IPS DF 6.9 (cell line): ENCODE results near the gene SPEF2.
A peak's percentile ranks its signal among the peaks of the same experiment; 100 is the strongest.

Experiments used
- DNase-seq: peaks from one replicate; pipeline ENCODE4 v3.0.0-alpha.2; 2013; ENCODE audit warnings: low read depth, low spot score
- H3K27ac ChIP-seq: one replicate; pipeline ENCODE4 v1.5.1; 2013; ENCODE audit warnings: low read length, control low read depth
- H3K27me3 ChIP-seq: 2 replicates; pipeline ENCODE4 v1.6.1; 2013; ENCODE audit warnings: mild to moderate bottlenecking, low read length; ENCODE audit not compliant: control insufficient read depth, insufficient read depth
- H3K36me3 ChIP-seq: 2 replicates; pipeline ENCODE4 v1.6.1; 2013; ENCODE audit warnings: low read length; ENCODE audit not compliant: control insufficient read depth, insufficient read depth
- H3K4me1 ChIP-seq: 2 replicates; pipeline ENCODE4 v1.6.1; 2013; ENCODE audit warnings: low read length; ENCODE audit not compliant: control insufficient read depth, insufficient read depth
- H3K4me3 ChIP-seq: 2 replicates; pipeline ENCODE4 v1.5.1; 2013; ENCODE audit warnings: mild to moderate bottlenecking, low read length
- H3K9me3 ChIP-seq: 2 replicates; pipeline ENCODE4 v1.6.1; 2013; ENCODE audit warnings: low read length, inconsistent platforms; ENCODE audit not compliant: control insufficient read depth, insufficient read depth
- WGBS: extraction: QIAGEN DNeasy Blood & Tissue Kit; methylation state at CpG from one replicate; pipeline ENCODE4 v1.1.7; 2013; ENCODE audit warnings: mixed read lengths, missing lambda C conversion rate; ENCODE audit not compliant: insufficient read length, insufficient coverage; 5-methylcytosine and 5-hydroxymethylcytosine counted together

Gene SPEF2

GRCh38 chr5:35777358-35778087 lies 159.9 kb downstream of the SPEF2 start:
- H3K4me1 ChIP-seq, result no peaks in the 10 kb centered on the region
- no CpG with 5 or more reads among the region's 9 CpGs for WGBS
- DNase-seq, result peak; percentile 61
- no peak overlapping the region for H3K27ac ChIP-seq
- no peak overlapping the region for H3K4me3 ChIP-seq
- H3K9me3 ChIP-seq, result no peaks in the 10 kb centered on the region
- no peaks in the 10 kb centered on the region for H3K36me3 ChIP-seq
- H3K27me3 ChIP-seq, result no peaks in the 10 kb centered on the region

- no peaks in the 10 kb centered on the region for H3K36me3 ChIP-seq
- DNase-seq, result no peak
- no peaks in the 10 kb centered on the region for H3K9me3 ChIP-seq
- no peaks in the 10 kb centered on the region for H3K27me3 ChIP-seq
- H3K4me1 ChIP-seq, result no peaks in the 10 kb centered on the region
- WGBS, result no CpG with 5 or more reads among the region's 3 CpGs
- H3K4me3 ChIP-seq, result no peak overlapping the region
- no peak overlapping the region for H3K27ac ChIP-seq
These were observed 160.7 kb downstream of the SPEF2 start for GRCh38 chr5:35778259-35778769.

- H3K4me1 ChIP-seq, result no peaks in the 10 kb centered on the region
- WGBS, result no CpG with 5 or more reads among the region's 6 CpGs
These were observed 162.6 kb downstream of the SPEF2 start for GRCh38 chr5:35780236-35780635.

GRCh38 chr5:35781181-35781790 lies 163.6 kb downstream of the SPEF2 start:
- H3K36me3 ChIP-seq, result no peaks in the 10 kb centered on the region
- DNase-seq, result no peak
- no peak overlapping the region for H3K4me3 ChIP-seq
- no peak overlapping the region for H3K27ac ChIP-seq
- no peaks in the 10 kb centered on the region for H3K27me3 ChIP-seq
- no CpG with 5 or more reads among the region's 3 CpGs for WGBS
- H3K9me3 ChIP-seq, result no peaks in the 10 kb centered on the region
- no peaks in the 10 kb centered on the region for H3K4me1 ChIP-seq

More at GRCh38 chr5:35780236-35780635, 162.6 kb downstream of the SPEF2 start:
- Histone ChIP-seq H3K36me3 (no peaks in the 10 kb centered on the region), H3K27me3 (no peaks in the 10 kb centered on the region), H3K9me3 (no peaks in the 10 kb centered on the region), H3K27ac (no peak overlapping the region), H3K4me3 (no peak overlapping the region)
- DNase-seq, result no peak

- no peak overlapping the region for H3K27ac ChIP-seq
- no peak for DNase-seq
- H3K9me3 ChIP-seq, result no peaks in the 10 kb centered on the region
- H3K36me3 ChIP-seq, result no peaks in the 10 kb centered on the region
- H3K27me3 ChIP-seq, result no peaks in the 10 kb centered on the region
- no peaks in the 10 kb centered on the region for H3K4me1 ChIP-seq
- H3K4me3 ChIP-seq, result no peak overlapping the region
- no CpG with 5 or more reads among the region's 1 CpG for WGBS
These were observed 165.9 kb downstream of the SPEF2 start for GRCh38 chr5:35783551-35783950.

GRCh38 chr5:35785601-35786085 lies 168.0 kb downstream of the SPEF2 start:
- no peaks in the 10 kb centered on the region for H3K36me3 ChIP-seq
- WGBS, result no CpG with 5 or more reads among the region's 4 CpGs
- no peak for DNase-seq
- H3K27me3 ChIP-seq, result no peaks in the 10 kb centered on the region
- H3K4me1 ChIP-seq, result no peaks in the 10 kb centered on the region
- H3K9me3 ChIP-seq, result no peaks in the 10 kb centered on the region
- H3K27ac ChIP-seq, result no peak overlapping the region
- no peak overlapping the region for H3K4me3 ChIP-seq

GRCh38 chr5:35788724-35789123 lies 171.1 kb downstream of the SPEF2 start:
- H3K27me3 ChIP-seq, result no peaks in the 10 kb centered on the region
- no CpG with 5 or more reads among the region's 4 CpGs for WGBS

GRCh38 chr5:35789732-35790456 lies 172.2 kb downstream of the SPEF2 start:
- Histone ChIP-seq H3K27me3 (no peaks in the 10 kb centered on the region), H3K4me1 (no peaks in the 10 kb centered on the region), H3K4me3 (no peak overlapping the region), H3K9me3 (no peaks in the 10 kb centered on the region), H3K27ac (no peak overlapping the region), H3K36me3 (no peaks in the 10 kb centered on the region)
- DNase-seq, result no peak
- WGBS, result no CpG with 5 or more reads among the region's 4 CpGs

More at GRCh38 chr5:35788724-35789123, 171.1 kb downstream of the SPEF2 start:
- no peak for DNase-seq
- Histone ChIP-seq H3K4me3 (no peak overlapping the region), H3K4me1 (no peaks in the 10 kb centered on the region), H3K36me3 (no peaks in the 10 kb centered on the region), H3K27ac (no peak overlapping the region), H3K9me3 (no peaks in the 10 kb centered on the region)

- no peaks in the 10 kb centered on the region for H3K9me3 ChIP-seq
- no peaks in the 10 kb centered on the region for H3K4me1 ChIP-seq
- H3K27ac ChIP-seq, result no peak overlapping the region
- H3K27me3 ChIP-seq, result no peaks in the 10 kb centered on the region
- H3K4me3 ChIP-seq, result no peak overlapping the region
- no peak for DNase-seq
- no CpG with 5 or more reads among the region's 1 CpG for WGBS
- no peaks in the 10 kb centered on the region for H3K36me3 ChIP-seq
These were observed 172.8 kb downstream of the SPEF2 start for GRCh38 chr5:35790457-35790822.

- Histone ChIP-seq H3K9me3 (no peaks in the 10 kb centered on the region), H3K4me3 (no peak overlapping the region), H3K27me3 (no peaks in the 10 kb centered on the region), H3K36me3 (no peaks in the 10 kb centered on the region), H3K27ac (no peak overlapping the region), H3K4me1 (no peaks in the 10 kb centered on the region)
- no peak for DNase-seq
These were observed 176.6 kb downstream of the SPEF2 start for GRCh38 chr5:35794328-35794619.
